ENCODE results near the gene NEGR1. TPM values are rescaled to one million over a fixed set of nuclear protein-coding genes. Genes with fewer than 3 reads are reported as not detected.

The NEGR1 gene
- total RNA-seq, 1 experiment from 2014 or later: 1.3 TPM

DNA sequence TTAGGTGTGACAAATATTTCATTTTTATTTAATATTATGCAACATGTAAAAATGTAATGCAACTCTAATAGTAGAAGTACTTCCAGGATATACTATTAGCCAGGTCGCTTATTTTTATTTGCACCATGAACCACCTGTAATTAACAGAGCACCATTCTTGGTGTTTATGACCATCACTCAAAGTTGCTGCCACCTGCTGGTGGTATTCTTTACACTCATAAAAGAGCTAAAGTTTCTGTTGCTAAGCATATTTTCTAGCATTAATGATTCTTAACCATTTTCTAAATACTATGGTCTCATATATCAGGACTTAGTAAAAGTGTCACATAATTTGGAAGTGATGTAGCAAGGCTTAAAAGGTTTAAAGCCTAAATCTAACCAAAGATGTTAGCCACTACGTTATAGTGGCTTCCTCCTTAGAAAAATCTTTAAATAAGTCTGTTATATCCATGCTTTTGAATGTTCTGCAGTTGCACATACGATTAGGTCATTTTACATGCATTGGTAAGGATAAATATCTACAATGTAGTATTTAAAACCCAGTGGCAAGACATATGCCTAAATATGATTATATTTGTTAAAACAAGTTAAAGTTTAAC lies 244.5 kb downstream of the NEGR1 start:
- peak; percentile 30 for DNase-seq (ENCODE audit: low read depth)

DNA sequence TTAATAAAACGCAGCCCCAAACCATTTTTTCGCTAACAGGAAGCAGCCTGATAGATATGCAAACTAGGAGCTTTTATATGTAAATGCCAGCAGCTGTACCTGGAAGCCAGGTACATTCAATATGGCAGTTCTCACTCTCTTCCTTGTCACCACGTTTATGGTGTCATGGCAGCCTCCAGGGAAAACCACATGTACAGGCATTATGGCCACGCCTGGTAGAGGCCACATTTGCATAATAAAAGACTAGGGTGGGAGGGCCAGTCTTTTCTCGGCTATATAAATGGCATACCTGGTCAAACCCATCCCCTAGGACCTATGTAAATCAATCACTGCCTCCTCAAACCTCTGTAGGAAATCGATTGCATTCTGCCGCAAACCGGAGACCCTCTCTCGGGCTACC lies 247.5 kb downstream of the NEGR1 start:
- no peak for DNase-seq (ENCODE audit: low read depth)

DNA sequence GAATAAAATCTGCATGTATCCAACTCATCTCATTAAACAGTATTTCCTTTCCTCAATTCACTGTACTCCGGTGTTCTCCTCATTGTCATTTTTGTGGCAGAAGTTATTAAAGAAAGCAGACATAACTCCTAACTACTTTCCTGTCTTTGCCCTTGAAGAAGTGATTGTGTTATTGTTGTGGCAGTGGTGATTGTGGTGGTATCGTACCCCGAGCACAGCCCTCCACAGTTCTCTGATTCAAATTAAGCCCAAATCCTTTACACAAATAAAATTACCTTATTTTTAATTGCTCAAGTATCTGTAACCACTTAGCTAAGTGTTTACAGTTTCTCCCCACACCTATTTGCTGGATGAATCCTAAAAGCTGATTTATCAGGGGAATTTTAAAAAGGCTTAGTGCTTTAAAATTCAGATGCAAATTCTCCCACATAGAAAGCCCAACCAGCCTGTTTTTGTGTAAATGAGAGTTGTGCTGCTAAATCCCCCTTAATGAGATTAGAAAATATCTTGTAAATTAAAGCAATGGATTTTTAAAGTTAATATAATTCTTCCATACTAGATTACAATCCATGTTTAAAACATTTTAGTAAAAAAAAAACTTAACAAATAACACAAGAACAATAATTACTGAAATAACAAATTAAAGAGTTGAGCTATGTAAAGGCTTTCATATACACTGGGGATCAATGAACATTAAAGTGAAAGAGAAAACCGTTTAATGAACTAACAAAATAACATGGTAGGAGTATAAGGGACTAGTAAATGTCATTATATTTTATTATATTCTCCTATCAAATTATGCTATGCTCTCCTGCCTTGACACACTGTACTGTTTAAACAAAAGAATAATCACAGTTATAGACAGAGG lies 259.0 kb downstream of the NEGR1 start:
- DNase-seq (ENCODE audit: low read depth): no peak

DNA sequence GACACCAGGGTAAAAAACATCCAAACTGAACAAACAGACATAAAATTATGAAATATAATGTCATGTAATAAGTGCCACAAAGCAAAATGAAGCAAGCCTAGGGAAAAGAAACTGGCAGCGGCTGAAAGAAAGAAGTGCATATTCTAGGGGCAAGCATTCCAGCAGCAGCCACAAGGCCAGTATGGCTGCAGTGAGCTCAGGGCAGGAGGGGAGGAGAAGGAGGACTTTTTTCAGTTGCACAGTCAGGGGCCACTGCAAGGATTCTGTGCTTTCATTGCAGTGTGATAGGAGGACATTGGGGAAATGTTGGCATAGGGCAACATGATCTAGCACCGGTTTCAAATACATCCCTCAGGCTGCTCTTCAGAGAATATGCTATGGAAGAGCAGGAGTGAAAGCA lies 263.8 kb downstream of the NEGR1 start:
- no peak for DNase-seq (ENCODE audit: low read depth)

DNA sequence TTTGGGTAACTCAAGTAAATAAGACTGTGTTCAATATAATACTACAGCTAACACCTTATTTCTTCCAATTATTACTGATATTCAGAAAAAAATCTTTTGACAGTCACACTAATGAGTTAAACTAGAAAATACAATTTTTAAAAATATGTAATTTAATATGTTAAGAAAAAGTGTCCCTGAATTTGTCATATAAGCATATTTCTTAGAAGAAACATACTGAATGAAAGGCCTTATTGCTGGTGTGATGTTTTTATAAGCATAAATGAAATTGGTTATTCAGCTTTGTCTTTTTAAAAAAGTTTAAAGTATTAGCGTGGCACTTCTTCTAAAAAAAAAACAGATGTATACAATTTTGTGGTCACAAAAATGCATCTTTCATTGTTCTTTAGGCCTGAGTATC lies 267.3 kb downstream of the NEGR1 start:
- DNase-seq (ENCODE audit: low read depth): no peak

DNA sequence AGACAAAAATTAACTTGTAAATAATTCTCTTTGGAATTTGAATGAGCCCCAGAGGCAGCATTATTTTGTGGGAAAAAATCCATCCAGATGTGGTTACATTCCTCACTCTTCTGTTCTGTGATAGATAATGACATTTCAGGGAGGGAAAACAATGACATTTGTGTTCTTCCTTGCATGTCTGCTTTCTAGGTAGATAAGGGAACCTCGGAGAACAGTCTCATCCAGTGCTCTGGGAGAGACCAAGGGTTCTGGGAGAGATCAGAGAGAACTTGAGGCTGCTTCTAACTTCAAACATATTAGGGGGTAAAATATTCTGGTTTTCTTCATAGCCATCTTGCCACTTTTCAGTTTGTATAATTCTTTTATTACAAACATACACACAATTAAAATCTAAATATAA lies 269.2 kb downstream of the NEGR1 start:
- no peak for DNase-seq (ENCODE audit: low read depth)

DNA sequence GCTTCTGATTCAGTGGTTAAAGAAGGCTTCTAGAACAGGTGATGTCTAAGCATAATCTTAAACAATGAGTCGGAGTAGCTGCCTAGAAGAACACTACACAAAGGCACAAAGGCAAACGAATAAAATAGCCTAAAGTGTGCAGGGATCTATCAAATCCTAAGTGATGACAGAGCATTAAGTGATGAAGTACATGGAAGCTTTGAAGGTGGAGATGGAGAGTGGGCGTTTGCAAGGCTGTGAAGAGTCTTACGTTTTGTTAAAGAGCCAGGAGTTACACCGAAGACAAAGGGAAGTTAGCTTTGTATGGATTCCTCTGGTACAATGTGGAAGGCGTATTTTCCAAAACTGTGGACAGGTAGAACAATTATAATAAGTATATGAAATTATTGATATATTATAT lies 270.6 kb downstream of the NEGR1 start:
- DNase-seq (ENCODE audit: low read depth): no peak

DNA sequence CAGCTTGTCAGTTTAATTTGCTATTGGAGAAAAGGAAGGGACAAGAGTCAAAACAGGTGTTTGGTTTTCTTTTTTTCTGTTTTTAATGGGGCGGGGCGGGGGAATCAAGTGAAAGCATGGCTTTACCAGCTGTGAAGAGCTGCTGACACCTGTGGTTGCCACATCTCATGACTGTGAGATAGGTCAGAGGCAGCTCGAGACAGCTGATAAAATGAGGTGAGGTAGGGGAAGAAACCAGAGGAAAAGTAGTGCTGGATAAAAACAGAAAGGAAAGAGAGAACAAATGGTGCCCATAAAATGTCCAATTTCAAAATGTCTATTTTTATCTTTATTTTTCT lies 272.3 kb downstream of the NEGR1 start:
- DNase-seq (ENCODE audit: low read depth): no peak

DNA sequence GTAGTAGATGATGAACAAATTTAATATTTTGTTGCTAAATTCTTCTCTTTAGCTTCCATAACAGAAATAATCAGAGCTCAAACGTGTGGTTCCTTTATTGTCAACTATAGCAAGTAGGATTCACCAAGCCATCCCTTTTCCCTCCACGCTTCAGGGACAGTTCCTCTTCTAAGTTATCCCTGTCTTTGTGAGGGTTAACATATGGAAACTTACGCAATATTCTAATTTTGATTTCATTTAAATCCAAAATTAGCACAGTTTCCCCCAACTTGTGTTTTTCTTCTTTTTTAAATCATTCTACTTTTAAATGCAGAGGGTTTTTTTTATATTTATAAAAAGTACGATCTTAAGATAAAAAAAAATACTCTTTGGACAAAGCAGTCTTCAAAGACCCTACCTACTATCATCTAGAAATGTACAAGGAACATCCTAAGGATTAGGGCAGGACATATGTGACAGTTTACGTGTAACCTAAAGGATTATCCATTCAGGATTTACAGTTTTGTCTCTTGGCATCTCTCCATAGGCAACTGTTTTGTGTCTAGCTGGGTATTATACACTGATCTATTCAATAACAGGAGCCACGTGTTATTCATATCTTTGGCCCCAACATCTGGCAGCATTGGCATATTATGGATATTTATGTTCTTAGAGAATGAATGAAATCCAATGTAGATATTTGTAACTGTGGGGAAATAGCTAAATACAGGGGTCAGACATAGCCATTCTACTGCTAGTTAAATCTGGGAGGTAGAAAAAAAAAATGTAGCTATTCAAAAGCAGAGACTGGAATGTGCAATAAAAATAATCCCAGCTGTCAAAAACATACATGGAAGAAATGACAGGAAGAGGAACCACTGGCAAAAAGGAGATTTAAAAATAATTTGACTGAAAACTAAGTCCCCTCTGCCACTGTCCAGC lies 272.9 kb downstream of the NEGR1 start:
- DNase-seq (ENCODE audit: low read depth): no peak

DNA sequence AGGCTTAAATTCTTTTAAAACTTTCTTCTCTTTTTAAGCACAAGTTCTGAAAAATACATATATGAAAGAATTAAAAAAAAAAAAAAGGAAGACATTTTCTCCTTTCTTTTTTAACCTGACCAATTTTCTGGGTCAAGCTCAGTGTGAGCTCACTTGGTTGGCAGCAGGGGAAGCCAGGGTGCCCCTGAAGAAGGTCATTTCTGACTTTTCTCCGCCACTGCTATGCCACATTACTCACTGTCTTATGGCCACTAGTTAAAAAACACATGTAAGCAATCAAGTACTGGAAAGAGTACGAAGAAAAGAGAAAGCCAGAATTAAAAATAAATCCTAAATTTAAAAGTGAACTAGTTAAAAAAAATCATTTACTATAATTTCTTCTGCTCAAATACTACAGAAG lies 275.0 kb downstream of the NEGR1 start:
- no peak for DNase-seq (ENCODE audit: low read depth)

DNA sequence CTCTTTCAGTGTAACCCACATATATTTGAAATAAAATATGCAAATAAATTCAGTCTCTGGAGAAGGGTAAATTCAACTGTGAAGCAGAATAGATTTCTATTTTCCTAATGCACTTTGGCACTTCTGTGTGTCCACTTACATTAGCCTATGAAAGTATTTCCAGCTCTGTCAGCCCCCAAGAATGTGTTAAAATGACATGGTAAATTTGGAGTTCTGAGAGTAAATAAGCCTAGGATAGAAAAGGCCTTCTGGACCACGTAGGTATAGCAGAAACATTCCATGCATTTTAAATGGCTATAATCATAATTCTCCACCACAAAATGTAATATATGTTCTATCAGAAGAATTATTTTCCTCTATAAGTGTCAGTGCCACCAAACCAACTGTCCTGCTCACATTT lies 276.2 kb downstream of the NEGR1 start:
- no peak for DNase-seq (ENCODE audit: low read depth)

DNA sequence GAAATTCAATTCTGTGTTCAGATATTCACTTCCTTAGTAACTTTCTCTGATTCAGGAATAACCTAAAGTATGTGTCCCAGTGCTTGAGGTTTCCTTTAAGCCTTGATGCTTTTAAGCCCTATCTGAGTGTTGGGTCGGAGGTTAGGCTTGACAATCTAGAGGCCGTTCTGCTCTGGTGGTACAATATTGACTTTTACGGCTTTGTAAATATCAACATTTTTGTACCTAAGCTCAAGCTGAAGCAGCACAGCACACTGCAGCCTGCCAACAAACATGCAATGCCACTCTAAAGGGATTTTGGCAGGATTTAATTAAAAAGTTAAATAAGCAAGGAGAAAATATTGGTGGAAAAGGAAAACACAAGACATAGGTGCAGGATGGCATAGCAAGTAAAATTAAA lies 279.2 kb downstream of the NEGR1 start:
- no peak for DNase-seq (ENCODE audit: low read depth)

DNA sequence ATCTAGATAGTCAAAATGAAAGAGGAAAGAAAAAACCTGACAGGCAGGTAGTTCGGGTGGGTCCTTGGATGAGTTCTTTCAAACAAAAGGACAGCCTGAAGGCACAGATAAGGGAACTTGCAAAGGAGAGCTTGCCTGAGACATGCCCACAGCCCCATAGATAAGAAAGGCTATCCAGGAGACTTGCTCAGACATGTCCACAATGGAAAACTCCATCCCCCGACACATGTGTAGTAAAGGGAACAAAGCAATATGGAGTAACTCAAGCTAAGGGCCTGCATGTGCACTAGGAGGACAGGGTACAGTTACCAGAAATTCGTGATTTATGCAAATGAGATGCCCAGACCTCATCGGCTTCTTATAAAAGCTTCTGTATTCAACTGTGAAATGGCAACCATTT lies 281.5 kb downstream of the NEGR1 start:
- DNase-seq (ENCODE audit: low read depth): no peak

DNA sequence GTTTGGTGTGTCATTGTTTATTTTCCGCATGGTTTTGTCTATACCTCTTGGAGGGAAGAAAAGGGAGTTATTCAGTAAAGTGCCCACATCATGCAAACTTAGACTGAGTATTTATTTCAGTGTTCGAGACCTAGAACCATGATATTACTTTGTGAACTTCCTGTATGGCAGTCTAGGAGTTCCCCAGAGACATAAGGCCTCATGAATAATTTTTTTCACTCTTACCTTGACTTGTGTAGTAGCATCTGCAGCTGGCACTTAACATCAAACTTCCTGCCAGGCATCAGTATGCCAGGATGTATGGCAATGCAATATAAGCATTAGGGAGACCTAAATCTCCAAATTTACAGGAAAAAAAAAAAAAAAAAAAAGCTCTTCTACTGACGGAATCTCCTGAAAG lies 287.7 kb downstream of the NEGR1 start:
- no peak for DNase-seq (ENCODE audit: low read depth)

DNA sequence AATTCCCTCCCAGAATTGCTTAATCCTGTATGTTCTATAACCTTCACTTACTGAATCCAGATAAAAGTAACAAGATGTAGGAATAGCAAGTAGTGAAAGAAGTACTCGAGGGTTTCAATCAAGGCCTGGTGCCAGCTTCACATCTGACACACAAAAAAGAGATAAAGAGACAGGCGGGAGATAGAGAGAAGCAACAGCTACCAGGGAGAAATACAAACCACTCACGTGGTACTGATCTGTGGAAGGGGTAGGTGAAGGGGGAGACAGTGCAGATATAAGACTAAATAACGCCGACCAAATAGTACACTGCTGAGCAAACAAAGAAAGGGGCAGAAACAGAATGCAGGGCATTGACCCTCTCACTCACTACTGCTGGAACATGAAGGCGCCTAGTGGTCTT lies 295.2 kb downstream of the NEGR1 start:
- no peak for DNase-seq (ENCODE audit: low read depth)

DNA sequence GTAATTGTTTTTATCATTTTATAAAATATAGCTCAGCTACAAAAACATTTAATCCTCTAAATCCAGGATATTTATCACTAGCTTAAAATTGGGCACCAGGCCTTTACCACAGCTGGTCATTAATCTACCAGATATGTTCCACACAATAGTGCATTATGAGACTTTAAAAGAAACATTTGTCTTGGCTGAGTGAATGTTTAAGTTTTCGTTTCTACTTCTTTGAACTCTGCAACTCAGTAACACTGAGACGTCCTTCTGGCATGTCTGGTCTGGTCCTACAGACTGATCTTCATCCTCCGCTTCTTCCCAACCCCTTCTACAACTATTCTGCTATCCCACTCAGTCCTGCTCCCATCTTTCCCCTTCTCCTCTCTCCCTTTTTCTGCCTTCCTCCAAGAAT lies 296.2 kb downstream of the NEGR1 start:
- no peak for DNase-seq (ENCODE audit: low read depth)

DNA sequence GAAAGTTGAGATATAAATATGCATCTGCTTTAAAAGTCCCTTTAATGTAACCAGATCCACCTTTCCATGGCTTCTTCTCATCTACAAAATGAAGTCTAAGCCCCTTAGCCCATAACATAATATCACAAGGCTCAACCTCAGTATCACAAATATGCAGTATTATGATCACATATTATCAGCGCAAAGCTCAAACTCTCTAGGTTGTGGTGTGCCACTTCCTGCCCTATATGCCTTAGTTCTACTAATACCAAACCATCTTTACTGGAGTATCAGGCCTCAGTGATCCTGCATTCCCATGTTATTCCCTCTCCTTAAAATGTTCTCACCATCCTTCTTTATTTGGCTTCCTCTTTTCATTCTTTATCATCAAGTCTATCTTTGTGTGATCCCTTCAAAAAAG lies 301.8 kb downstream of the NEGR1 start:
- DNase-seq (ENCODE audit: low read depth): no peak

DNA sequence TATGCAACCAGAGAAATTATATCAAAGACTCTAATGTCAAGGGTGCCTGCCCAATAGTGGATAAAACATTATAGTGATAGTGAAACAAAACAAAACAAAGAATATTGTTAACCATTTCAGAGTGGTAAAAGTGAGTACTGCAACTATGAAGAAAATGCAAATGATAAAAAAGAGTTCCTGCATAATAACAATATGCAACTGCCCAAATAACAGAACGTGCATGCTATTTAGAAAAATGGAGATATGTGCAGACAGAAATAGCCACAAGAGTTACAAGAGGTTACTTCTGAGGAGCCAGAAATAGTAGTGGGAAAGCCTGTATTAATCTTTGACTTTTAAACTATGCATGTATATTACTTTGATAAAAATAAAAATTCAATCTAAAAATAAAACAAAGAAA lies 302.5 kb downstream of the NEGR1 start:
- DNase-seq (ENCODE audit: low read depth): no peak

DNA sequence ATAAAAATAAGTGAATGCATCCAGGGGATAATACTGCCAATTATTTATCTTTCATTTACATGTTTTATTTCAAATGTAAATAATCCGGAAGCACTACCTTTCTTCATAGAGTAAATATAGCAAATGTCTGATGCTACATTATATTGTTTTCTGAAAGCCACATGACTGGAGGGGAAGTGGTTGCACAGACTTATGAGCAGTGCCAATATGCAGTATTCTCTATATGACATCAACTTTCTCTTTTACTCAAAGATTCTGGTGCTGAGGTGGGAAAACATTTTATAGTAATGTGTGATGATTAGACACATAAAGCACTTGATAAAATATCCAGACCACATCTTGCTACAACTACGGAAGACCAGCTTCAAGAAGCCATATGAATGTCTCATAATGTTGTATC lies 314.7 kb downstream of the NEGR1 start:
- no peak for DNase-seq (ENCODE audit: low read depth)

DNA sequence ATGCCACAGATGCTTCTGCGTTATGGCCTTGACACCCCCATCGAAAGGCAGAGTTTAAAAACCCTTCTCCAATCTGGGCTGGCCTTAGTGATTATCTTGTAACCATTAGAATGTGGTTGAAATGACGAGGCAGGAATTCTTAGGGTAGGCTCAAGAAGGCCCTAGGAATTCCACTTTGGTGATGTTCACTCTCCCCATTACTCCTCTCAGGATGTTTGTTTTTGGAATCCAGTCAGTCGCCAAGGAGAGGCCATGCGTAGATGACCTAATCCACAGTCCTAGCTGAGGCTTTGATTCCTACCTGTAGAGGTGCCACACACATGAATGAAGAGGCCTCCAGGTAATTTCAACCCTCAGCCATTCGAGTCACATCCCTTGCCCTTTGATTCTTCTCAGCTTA lies 318.2 kb downstream of the NEGR1 start:
- peak; percentile 60 for DNase-seq (ENCODE audit: low read depth)

DNA sequence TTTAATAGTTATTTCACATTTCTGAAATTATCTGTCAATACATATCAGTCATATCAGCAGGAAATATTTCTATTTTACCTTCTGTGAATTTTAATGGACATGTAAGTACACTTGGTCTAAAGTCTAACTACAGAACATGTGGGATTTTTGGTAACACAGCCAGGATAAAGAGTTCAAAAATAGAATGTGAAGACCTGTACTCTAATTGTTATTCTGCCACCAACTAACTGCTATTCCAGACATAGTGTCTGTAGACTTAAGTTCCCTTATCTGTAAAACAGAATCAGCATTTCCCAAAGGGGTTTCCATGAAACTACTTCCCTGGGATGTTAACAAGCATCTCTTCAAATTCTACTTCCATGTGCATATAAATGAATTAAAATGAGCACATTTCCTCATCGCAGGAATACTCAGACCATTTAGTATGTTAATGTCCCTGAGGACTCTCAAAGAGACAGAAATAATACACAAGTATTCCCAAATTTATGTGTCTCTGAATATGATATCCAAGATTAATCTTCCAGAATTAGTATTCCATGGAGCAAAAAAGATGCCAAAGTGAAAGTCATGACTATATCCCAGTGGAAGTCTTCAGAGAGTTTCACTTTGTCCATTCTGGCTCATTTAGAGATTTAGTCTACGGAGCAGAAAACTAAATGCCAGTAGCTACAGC lies 325.6 kb downstream of the NEGR1 start:
- no peak for DNase-seq (ENCODE audit: low read depth)

DNA sequence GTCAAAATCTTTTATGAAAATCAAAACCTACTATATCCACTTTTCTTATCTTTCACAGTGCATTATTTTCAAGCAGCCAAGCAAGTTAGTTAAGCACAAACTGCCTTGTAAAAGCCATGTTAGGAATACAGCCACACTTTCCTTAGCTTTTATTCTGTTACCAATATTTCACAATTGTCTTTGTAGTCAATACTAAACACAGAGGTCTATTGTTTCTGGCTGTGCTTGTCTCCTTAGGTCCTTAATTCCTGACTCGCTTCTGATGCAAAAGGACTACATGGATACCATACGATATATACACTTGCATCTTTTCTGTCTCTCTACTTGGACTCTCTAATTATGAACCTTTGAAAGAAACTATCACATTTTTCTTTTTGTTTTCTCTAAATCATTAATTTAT lies 331.8 kb downstream of the NEGR1 start:
- no peak for DNase-seq (ENCODE audit: low read depth)
